Neural cell (in vitro differentiated cells): Measurements from ENCODE around the gene ZBTB42. TPM values are rescaled to one million over a fixed set of nuclear protein-coding genes. Genes with fewer than 3 reads are reported as not detected.

Source experiments
- H2AFZ ChIP-seq: fragments of 200-600, 300-800 bp; sonication (generic), shearing (Covaris generic); 2 replicates; pipeline ENCODE4 v1.6.0; 2014; ENCODE audit warnings: low read depth, mild to moderate bottlenecking, antibody characterized with exemption, low read length, moderate library complexity
- H3F3A ChIP-seq: fragments of 200-600 bp; shearing (Covaris generic); 2 replicates; pipeline ENCODE4 v1.6.1; 2016; ENCODE audit warnings: mild to moderate bottlenecking, moderate library complexity, mixed read lengths, antibody characterized with exemption, low read length; ENCODE audit not compliant: insufficient read depth, poor library complexity, severe bottlenecking
- H3K27ac ChIP-seq: fragments of 200-600, 300-800 bp; sonication (generic), shearing (Covaris generic); 2 replicates; pipeline ENCODE4 v1.5.1; 2014; ENCODE audit warnings: mild to moderate bottlenecking, low read length, moderate library complexity
- H3K27me3 ChIP-seq: fragments of 300-800, 200-600 bp; sonication (generic), shearing (Covaris generic); 2 replicates; pipeline ENCODE4 v1.6.0; 2014; ENCODE audit warnings: mild to moderate bottlenecking, low read depth, low read length, moderate library complexity; ENCODE audit not compliant: insufficient read depth
- H3K36me3 ChIP-seq: fragments of 300-800, 200-600 bp; sonication (generic), shearing (Covaris generic); 2 replicates; pipeline ENCODE4 v1.5.1; 2014; ENCODE audit warnings: mild to moderate bottlenecking, antibody characterized with exemption, low read length, moderate library complexity; ENCODE audit not compliant: insufficient read depth
- H3K4me2 ChIP-seq: fragments of 300-800, 200-600 bp; sonication (generic), shearing (Covaris generic); 2 replicates; pipeline ENCODE4 v1.6.0; 2014; ENCODE audit warnings: mild to moderate bottlenecking, low read length
- H3K4me3 ChIP-seq: fragments of 300-800, 200-600 bp; sonication (generic), shearing (Covaris generic); 2 replicates; pipeline ENCODE4 v1.5.1; 2014; ENCODE audit warnings: mild to moderate bottlenecking, low read length, moderate library complexity
- H3K79me2 ChIP-seq: fragments of 200-600 bp; shearing (Covaris generic); replicated peaks from 2 replicates; pipeline ENCODE4 v1.6.0; 2014; ENCODE audit warnings: mild to moderate bottlenecking, low read length, moderate library complexity; ENCODE audit not compliant: insufficient read depth
- H3K9ac ChIP-seq: fragments of 300-800, 200-600 bp; sonication (generic), shearing (Covaris generic); 2 replicates; pipeline ENCODE4 v1.6.1; 2016; ENCODE audit warnings: mild to moderate bottlenecking, low read length, mixed read lengths
- H3K9me2 ChIP-seq: fragments of 200-600 bp; shearing (Covaris generic); 2 replicates; pipeline ENCODE4 v1.6.1; 2016; ENCODE audit warnings: mild to moderate bottlenecking, low read length, mixed read lengths; ENCODE audit not compliant: insufficient read depth
- H3K9me3 ChIP-seq: fragments of 200-600, 300-800 bp; sonication (generic), shearing (Covaris generic); 2 replicates; pipeline ENCODE4 v1.6.1; 2016; ENCODE audit warnings: mild to moderate bottlenecking, mixed run types, low read length, moderate library complexity, mixed read lengths
- H4K20me1 ChIP-seq: fragments of 200-600 bp; shearing (Covaris generic); 2 replicates; pipeline ENCODE4 v1.6.1; 2016; ENCODE audit warnings: mild to moderate bottlenecking, mixed run types; ENCODE audit not compliant: insufficient read depth
- CTCF ChIP-seq: fragments of 450-650 bp; IDR thresholded peaks from 2 replicates; pipeline ENCODE4 v1.5.1; 2014; ENCODE audit warnings: antibody characterized with exemption, mild to moderate bottlenecking, moderate library complexity; ENCODE audit not compliant: poor library complexity, severe bottlenecking
- EP300 ChIP-seq: fragments of 450-650 bp; conservative IDR thresholded peaks from 2 replicates; pipeline ENCODE4 v1.6.1; 2014; ENCODE audit warnings: antibody characterized with exemption, mild to moderate bottlenecking, moderate library complexity; ENCODE audit not compliant: poor library complexity, severe bottlenecking
- EZH2 ChIP-seq: fragments of 200-600, 300-800 bp; shearing (Covaris generic), sonication (generic); IDR thresholded peaks from 2 replicates; pipeline ENCODE4 v1.6.1; 2014; ENCODE audit warnings: antibody characterized with exemption, low read length, borderline replicate concordance, mild to moderate bottlenecking; ENCODE audit not compliant: insufficient read depth, poor library complexity, severe bottlenecking
- MXI1 ChIP-seq: fragments of 450-650 bp; conservative IDR thresholded peaks from 2 replicates; pipeline ENCODE4 v1.6.1; 2014; ENCODE audit warnings: antibody characterized with exemption, mild to moderate bottlenecking; ENCODE audit not compliant: poor library complexity, severe bottlenecking
- POLR2AphosphoS5 ChIP-seq: IDR thresholded peaks from 2 replicates; pipeline ENCODE4 v1.6.1; 2012
- RAD21 ChIP-seq: fragments of 450-650 bp; conservative IDR thresholded peaks from 2 replicates; pipeline ENCODE4 v1.6.1; 2014; ENCODE audit warnings: antibody characterized with exemption, mild to moderate bottlenecking, moderate library complexity
- REST ChIP-seq: IDR thresholded peaks from 2 replicates; pipeline ENCODE4 v1.6.1; 2012; ENCODE audit warnings: borderline replicate concordance
- SMC3 ChIP-seq: fragments of 450-650 bp; conservative IDR thresholded peaks from 2 replicates; pipeline ENCODE4 v1.6.1; 2014; ENCODE audit warnings: antibody characterized with exemption, mild to moderate bottlenecking, moderate library complexity; ENCODE audit not compliant: poor library complexity
- TAF1 ChIP-seq: IDR thresholded peaks from 2 replicates; pipeline ENCODE4 v1.6.1; 2012; ENCODE audit warnings: low read depth
- polyA plus RNA-seq: library from polyadenylated mRNA; depleted of rRNA; stranded (reverse); fragments of >200 nt; gene quantifications from 2 replicates; pipeline ENCODE4 v1.2.3, GENCODE V29; 2014

ZBTB42 gene
- polyA plus RNA-seq, 1 donor from 2014 or later, result not detected

GRCh38 chr14:104804481-104805325 lies 3.8 kb downstream of the ZBTB42 start:
- Histone ChIP-seq H3K36me3 (no peaks in the 10 kb centered on the region), H4K20me1 (no peaks in the 10 kb centered on the region), H3K79me2 (no peaks in the 10 kb centered on the region), H3K9me3 (no peaks in the 10 kb centered on the region), H3K27me3 (peaks cover 29% of the 10 kb centered on the region), H3K4me2 (no peak overlapping the region), H3K4me3 (no peak overlapping the region), H3F3A (no peaks in the 10 kb centered on the region), H3K9ac (no peak overlapping the region), H3K9me2 (no peaks in the 10 kb centered on the region), H3K27ac (no peak overlapping the region), H2AFZ (no peak overlapping the region)
- TF ChIP-seq CTCF (no peak), EP300 (no peak), MXI1 (no peak), EZH2 (no peak), POLR2AphosphoS5 (no peak), RAD21 (no peak), REST (no peak), SMC3 (no peak), TAF1 (no peak)

GRCh38 chr14:104805326-104805678 lies 4.4 kb downstream of the ZBTB42 start:
- no peaks in the 10 kb centered on the region for H3F3A ChIP-seq
- H3K36me3 ChIP-seq, result no peaks in the 10 kb centered on the region
- no peak overlapping the region for H3K27ac ChIP-seq
- no peaks in the 10 kb centered on the region for H3K9me2 ChIP-seq
- H3K9me3 ChIP-seq, result no peaks in the 10 kb centered on the region
- H3K9ac ChIP-seq, result no peak overlapping the region
- H4K20me1 ChIP-seq, result no peaks in the 10 kb centered on the region
- H3K4me3 ChIP-seq, result no peak overlapping the region
- peaks cover 23% of the 10 kb centered on the region for H3K27me3 ChIP-seq
- TF ChIP-seq TAF1 (no peak), RAD21 (no peak), MXI1 (no peak), REST (no peak), EP300 (no peak), POLR2AphosphoS5 (no peak), EZH2 (no peak), CTCF (no peak), SMC3 (no peak)
- H3K4me2 ChIP-seq, result no peak overlapping the region
- no peak overlapping the region for H2AFZ ChIP-seq
- no peaks in the 10 kb centered on the region for H3K79me2 ChIP-seq
